Upper lobe of right lung (tissue), 1 donor: ENCODE data around the gene PM20D1. TPM values are rescaled to one million over a fixed set of nuclear protein-coding genes. Genes with fewer than 3 reads are reported as not detected.
"Not testable (repeated sequence)": the region's sequence is repeated elsewhere in the genome, so short reads cannot be mapped to it uniquely, and the experiment has no call there.

ENCODE experiments used
- ATAC-seq: fragments of 200-7000 bp; cut with Tn5 transposase; one replicate; pipeline ENCODE4 v1.9.1; 2020; ENCODE audit warnings: mild to moderate bottlenecking, moderate library complexity
- DNase-seq: peaks from one replicate; pipeline ENCODE4 v3.0.0-alpha.2; 2020
- H3K27ac ChIP-seq: fragments of 200-600 bp; one replicate; pipeline ENCODE4 v1.8.0; 2022
- H3K27me3 ChIP-seq: fragments of 200-600 bp; one replicate; pipeline ENCODE4 v1.8.0; 2022; ENCODE audit warnings: mild to moderate bottlenecking
- H3K36me3 ChIP-seq: fragments of 200-600 bp; one replicate; pipeline ENCODE4 v1.8.0; 2022
- H3K4me1 ChIP-seq: fragments of 200-600 bp; one replicate; pipeline ENCODE4 v1.8.0; 2022
- H3K4me3 ChIP-seq: fragments of 200-600 bp; one replicate; pipeline ENCODE4 v1.8.0; 2022; ENCODE audit warnings: mild to moderate bottlenecking
- H3K9me3 ChIP-seq: fragments of 200-600 bp; one replicate; pipeline ENCODE4 v1.8.0; 2022
- CTCF ChIP-seq: fragments of 200-600 bp; IDR thresholded peaks from one replicate; pipeline ENCODE4 v1.8.0; 2022; ENCODE audit warnings: antibody characterized with exemption
- intact Hi-C: fragments of 100-400 bp; cut with DNase I; formaldehyde crosslinking; loops from one replicate; pipeline ENCODE4 v1.11.0; 2022
- total RNA-seq: library from RNA; stranded (reverse); fragmentation: NEBNext Ultra II Directional; extraction: Animal tissue kit (Norgen Biotek cat#: 25700); gene quantifications from one replicate; pipeline ENCODE4 v1.2.1, GENCODE V29; 2021
- donor health status: DM: no; HTN: yes; CAD: no; lungs with severe emphysema.

PM20D1 gene
- total RNA-seq, 1 donor from 2014 or later: 0.72 TPM

- Histone ChIP-seq H3K9me3 (no peaks in the 10 kb centered on the region), H3K4me3 (no peak overlapping the region), H3K4me1 (no peaks in the 10 kb centered on the region), H3K27ac (no peak overlapping the region), H3K27me3 (no peaks in the 10 kb centered on the region), H3K36me3 (no peaks in the 10 kb centered on the region)
- intact Hi-C loops: no loop called here
- no peak for TF ChIP-seq CTCF
- DNase-seq: no peak
- ATAC-seq: no peak
Measured at GRCh38 chr1:205880923-205881322, 31.0 kb upstream of the PM20D1 start.

GRCh38 chr1:205879974-205880373 lies 30.0 kb upstream of the PM20D1 start:
- no peaks in the 10 kb centered on the region for H3K9me3 ChIP-seq
- no peaks in the 10 kb centered on the region for H3K36me3 ChIP-seq
- H3K27ac ChIP-seq: no peak overlapping the region
- ATAC-seq (no peak), DNase-seq (no peak)
- no peak for TF ChIP-seq CTCF
- H3K4me3 ChIP-seq: no peak overlapping the region
- intact Hi-C loops: no loop called here
- no peaks in the 10 kb centered on the region for H3K27me3 ChIP-seq
- H3K4me1 ChIP-seq: no peaks in the 10 kb centered on the region

GRCh38 chr1:205878026-205878425 lies 28.1 kb upstream of the PM20D1 start:
- Histone ChIP-seq H3K27me3 (no peaks in the 10 kb centered on the region), H3K4me1 (no peaks in the 10 kb centered on the region), H3K36me3 (no peaks in the 10 kb centered on the region), H3K4me3 (no peak overlapping the region), H3K9me3 (no peaks in the 10 kb centered on the region), H3K27ac (no peak overlapping the region)
- DNase-seq (no peak), ATAC-seq (no peak)
- TF ChIP-seq CTCF: no peak
- intact Hi-C loops: no loop called here

GRCh38 chr1:205873148-205873547 lies 23.2 kb upstream of the PM20D1 start:
- H3K27me3 ChIP-seq, H3K4me1 ChIP-seq, H3K36me3 ChIP-seq, ATAC-seq, H3K9me3 ChIP-seq, DNase-seq, intact Hi-C loops, H3K4me3 ChIP-seq, H3K27ac ChIP-seq: not testable (repeated sequence)

- H3K9me3 ChIP-seq: no peaks in the 10 kb centered on the region
- H3K4me3 ChIP-seq: no peak overlapping the region
- no peaks in the 10 kb centered on the region for H3K27me3 ChIP-seq
- DNase-seq (no peak), ATAC-seq (no peak)
- H3K36me3 ChIP-seq: no peaks in the 10 kb centered on the region
- no peaks in the 10 kb centered on the region for H3K4me1 ChIP-seq
- H3K27ac ChIP-seq: no peak overlapping the region
- TF ChIP-seq CTCF: no peak
- intact Hi-C loops: no loop called here
Measured at GRCh38 chr1:205870236-205870635, 20.3 kb upstream of the PM20D1 start.

GRCh38 chr1:205861540-205861939 lies 11.6 kb upstream of the PM20D1 start:
- intact Hi-C loops: no loop called here

More at GRCh38 chr1:205861540-205861939, 11.6 kb upstream of the PM20D1 start:
- DNase-seq: no peak
- no peak for ATAC-seq
- no peaks in the 10 kb centered on the region for H3K36me3 ChIP-seq
- H3K27ac ChIP-seq: no peak overlapping the region
- H3K27me3 ChIP-seq: no peaks in the 10 kb centered on the region
- H3K4me1 ChIP-seq: no peaks in the 10 kb centered on the region
- TF ChIP-seq CTCF: no peak
- no peaks in the 10 kb centered on the region for H3K9me3 ChIP-seq
- H3K4me3 ChIP-seq: no peak overlapping the region
